Neural progenitor cell (in vitro differentiated cells): Measurements from ENCODE around the gene TREM1.

Experiments used
- CTCF ChIP-seq: fragments of 200-600 bp; sonication (generic); IDR thresholded peaks from 2 replicates; pipeline ENCODE4 v1.5.1; 2017; ENCODE audit warnings: antibody characterized with exemption, mild to moderate bottlenecking
- EZH2 ChIP-seq: fragments of 200-600 bp; sonication (generic); IDR thresholded peaks from 2 replicates; pipeline ENCODE4 v1.6.1; 2017; ENCODE audit warnings: antibody characterized with exemption, mild to moderate bottlenecking, moderate library complexity
- EZH2phosphoT487 ChIP-seq: fragments of 200-600 bp; sonication (generic); IDR thresholded peaks from 2 replicates; pipeline ENCODE4 v1.6.1; 2017; ENCODE audit warnings: antibody characterized with exemption

GRCh38 chr6:41239467-41240159, 46.9 kb downstream of the TREM1 start:
- TF ChIP-seq CTCF: peak; percentile 24
- peak; percentile 57 for TF ChIP-seq EZH2
- TF ChIP-seq EZH2phosphoT487: no peak
